HFFc6 (cell line): ENCODE results near the gene MED22. TPM values are rescaled to one million over a fixed set of nuclear protein-coding genes. Genes with fewer than 3 reads are reported as not detected.

Experiments used
- DNase-seq: peaks from one replicate; pipeline ENCODE4 v3.0.0-alpha.2; 2018
- H3K27ac Mint-ChIP-seq: 2 replicates; pipeline ENCODE4 v1.8.0; 2020; ENCODE audit warnings: mild to moderate bottlenecking, mixed read lengths
- H3K27me3 Mint-ChIP-seq: 2 replicates; pipeline ENCODE4 v1.8.0; 2021; ENCODE audit warnings: mild to moderate bottlenecking, moderate library complexity, mixed read lengths; ENCODE audit not compliant: insufficient read depth
- H3K36me3 Mint-ChIP-seq: 2 replicates; pipeline ENCODE4 v1.8.0; 2021; ENCODE audit warnings: low read depth, mixed read lengths
- H3K4me1 Mint-ChIP-seq: 2 replicates; pipeline ENCODE4 v1.8.0; 2020; ENCODE audit warnings: low read depth, mixed read lengths
- H3K4me3 Mint-ChIP-seq: 2 replicates; pipeline ENCODE4 v1.8.0; 2020; ENCODE audit warnings: mild to moderate bottlenecking, moderate library complexity, mixed read lengths
- H3K9me3 Mint-ChIP-seq: 2 replicates; pipeline ENCODE4 v1.8.0; 2020; ENCODE audit warnings: mild to moderate bottlenecking, mixed read lengths
- total RNA-seq, 6 experiments: library from RNA; stranded (reverse); fragmentation: NEBNext Ultra II Directional; extraction: Animal tissue kit (Norgen Biotek cat#: 25700); gene quantifications; 2 replicates in 1 of 6; 3 replicates in 5 of 6; pipeline ENCODE4 v1.2.3, GENCODE V29; 2021
- TF ChIP-seq, protein P1 (sequence below): fragments of 200-600 bp; sonication (generic); IDR thresholded peaks from 2 replicates; pipeline ENCODE4 v1.5.0; 2021; ENCODE audit warnings: antibody characterized with exemption, mild to moderate bottlenecking

The MED22 gene
- total RNA-seq, 6 experiments from 2014 or later, result 17.9 to 22.3 (median 20.8) TPM

DNA sequence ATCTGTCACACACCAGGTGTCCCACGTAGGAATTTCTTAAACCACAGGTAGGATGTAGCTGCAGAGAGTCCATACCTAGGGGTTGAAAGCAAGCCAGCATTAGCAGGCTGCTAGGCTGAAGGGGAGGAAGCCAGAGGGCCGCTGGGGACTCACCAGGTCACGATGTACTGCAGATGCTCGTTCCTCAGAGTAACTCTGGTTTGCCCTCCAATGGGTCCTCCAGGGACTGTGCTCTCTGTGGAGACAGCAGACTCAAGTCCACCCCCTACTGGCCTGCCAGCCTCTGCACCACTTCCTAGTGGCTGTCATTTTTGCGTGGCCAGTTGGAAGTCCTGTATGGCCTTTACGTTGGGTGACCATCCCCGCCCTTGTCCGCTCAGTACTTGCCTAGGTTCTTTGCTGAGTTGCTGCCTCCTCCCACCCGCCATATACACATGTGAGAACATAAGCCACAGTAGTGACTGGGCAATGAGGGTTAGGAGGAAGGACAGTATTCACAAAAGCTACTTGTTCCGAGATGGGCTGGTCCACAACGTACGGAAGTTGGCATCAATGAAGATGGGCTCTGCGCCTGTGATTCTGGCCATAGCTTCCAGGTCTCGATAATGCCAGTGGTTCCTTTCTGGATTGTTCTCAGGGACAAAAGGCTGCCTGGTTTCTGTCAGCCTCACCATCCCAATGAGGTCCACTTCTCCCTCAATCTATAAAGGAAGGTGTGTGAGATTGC, 4.1 kb upstream of the MED22 start:
- peaks cover 40% of the 10 kb centered on the region for H3K36me3 Mint-ChIP-seq

DNA sequence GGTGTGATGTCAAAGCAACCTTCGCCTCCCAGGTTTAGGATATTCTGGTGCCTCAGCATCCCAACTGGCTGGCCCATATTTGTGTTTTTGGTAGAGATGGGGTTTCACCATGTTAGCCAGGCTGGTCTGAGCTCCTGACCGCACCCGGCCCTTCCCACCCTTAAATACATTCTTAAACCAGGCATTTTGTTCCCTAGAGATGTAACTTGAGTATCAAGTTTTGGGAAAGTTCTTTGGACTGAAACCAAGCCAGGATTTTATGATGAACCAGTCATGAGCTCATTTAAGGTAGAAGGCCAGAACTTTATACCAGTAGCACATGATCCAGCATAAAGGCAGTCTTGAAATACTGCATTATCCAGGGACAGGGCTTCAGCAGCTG, 3.6 kb upstream of the MED22 start:
- no peak for DNase-seq
- H3K9me3 Mint-ChIP-seq, result peaks cover 8% of the 10 kb centered on the region; the same call in 1 of the 2 replicates
- H3K27me3 Mint-ChIP-seq, result peaks cover 17% of the 10 kb centered on the region
- TF ChIP-seq, protein P1, sequence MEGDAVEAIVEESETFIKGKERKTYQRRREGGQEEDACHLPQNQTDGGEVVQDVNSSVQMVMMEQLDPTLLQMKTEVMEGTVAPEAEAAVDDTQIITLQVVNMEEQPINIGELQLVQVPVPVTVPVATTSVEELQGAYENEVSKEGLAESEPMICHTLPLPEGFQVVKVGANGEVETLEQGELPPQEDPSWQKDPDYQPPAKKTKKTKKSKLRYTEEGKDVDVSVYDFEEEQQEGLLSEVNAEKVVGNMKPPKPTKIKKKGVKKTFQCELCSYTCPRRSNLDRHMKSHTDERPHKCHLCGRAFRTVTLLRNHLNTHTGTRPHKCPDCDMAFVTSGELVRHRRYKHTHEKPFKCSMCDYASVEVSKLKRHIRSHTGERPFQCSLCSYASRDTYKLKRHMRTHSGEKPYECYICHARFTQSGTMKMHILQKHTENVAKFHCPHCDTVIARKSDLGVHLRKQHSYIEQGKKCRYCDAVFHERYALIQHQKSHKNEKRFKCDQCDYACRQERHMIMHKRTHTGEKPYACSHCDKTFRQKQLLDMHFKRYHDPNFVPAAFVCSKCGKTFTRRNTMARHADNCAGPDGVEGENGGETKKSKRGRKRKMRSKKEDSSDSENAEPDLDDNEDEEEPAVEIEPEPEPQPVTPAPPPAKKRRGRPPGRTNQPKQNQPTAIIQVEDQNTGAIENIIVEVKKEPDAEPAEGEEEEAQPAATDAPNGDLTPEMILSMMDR, result no peak
- no peak overlapping the region for H3K4me3 Mint-ChIP-seq
- H3K27ac Mint-ChIP-seq, result peak overlapping the region; percentile 70
- H3K36me3 Mint-ChIP-seq, result peaks cover 40% of the 10 kb centered on the region
- H3K4me1 Mint-ChIP-seq, result peaks cover 33% of the 10 kb centered on the region

More for the DNA sequence above, 4.1 kb upstream of the MED22 start:
- Mint-ChIP-seq H3K9me3 (peaks cover 8% of the 10 kb centered on the region; the same call in 1 of the 2 replicates), H3K4me1 (peaks cover 29% of the 10 kb centered on the region), H3K4me3 (no peak overlapping the region), H3K27me3 (peaks cover 17% of the 10 kb centered on the region), H3K27ac (peak overlapping the region; percentile 70)
- TF ChIP-seq, protein P1, result peak; percentile 79
- peak; percentile 63 for DNase-seq

DNA sequence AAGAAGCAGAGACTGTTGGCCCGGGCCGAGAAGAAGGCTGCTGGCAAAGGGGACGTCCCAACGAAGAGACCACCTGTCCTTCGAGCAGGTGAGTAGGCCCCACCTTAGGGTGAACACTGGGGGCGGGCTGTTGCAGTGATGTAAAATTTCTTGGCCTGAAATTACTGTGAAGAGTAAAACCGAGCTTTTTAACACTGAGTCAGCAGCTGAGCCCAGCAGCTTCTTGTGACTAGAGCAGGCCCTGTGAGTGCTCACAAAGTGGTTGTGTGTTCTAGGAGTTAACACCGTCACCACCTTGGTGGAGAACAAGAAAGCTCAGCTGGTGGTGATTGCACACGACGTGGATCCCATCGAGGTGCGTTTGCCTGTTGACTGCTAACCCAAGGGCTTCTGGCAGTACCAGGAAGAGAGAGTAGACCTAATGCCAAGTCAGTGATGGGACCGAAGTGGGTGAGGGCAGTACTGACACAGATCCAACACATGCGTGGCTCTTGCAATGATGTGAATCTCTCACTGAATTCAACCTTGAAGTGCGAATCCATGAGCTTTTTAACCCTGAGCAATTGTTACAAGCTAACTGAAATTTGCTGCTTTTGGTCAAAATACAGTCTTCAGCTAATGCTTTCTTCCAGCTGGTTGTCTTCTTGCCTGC, 2.2 kb upstream of the MED22 start:
- Mint-ChIP-seq H3K9me3 (peaks cover 8% of the 10 kb centered on the region; the same call in 1 of the 2 replicates), H3K27ac (peak overlapping the region; percentile 98), H3K36me3 (peaks cover 40% of the 10 kb centered on the region), H3K27me3 (peaks cover 14% of the 10 kb centered on the region), H3K4me3 (peak overlapping the region; percentile 99), H3K4me1 (peaks cover 34% of the 10 kb centered on the region)
- TF ChIP-seq, protein P1, result no peak
- no peak for DNase-seq

DNA sequence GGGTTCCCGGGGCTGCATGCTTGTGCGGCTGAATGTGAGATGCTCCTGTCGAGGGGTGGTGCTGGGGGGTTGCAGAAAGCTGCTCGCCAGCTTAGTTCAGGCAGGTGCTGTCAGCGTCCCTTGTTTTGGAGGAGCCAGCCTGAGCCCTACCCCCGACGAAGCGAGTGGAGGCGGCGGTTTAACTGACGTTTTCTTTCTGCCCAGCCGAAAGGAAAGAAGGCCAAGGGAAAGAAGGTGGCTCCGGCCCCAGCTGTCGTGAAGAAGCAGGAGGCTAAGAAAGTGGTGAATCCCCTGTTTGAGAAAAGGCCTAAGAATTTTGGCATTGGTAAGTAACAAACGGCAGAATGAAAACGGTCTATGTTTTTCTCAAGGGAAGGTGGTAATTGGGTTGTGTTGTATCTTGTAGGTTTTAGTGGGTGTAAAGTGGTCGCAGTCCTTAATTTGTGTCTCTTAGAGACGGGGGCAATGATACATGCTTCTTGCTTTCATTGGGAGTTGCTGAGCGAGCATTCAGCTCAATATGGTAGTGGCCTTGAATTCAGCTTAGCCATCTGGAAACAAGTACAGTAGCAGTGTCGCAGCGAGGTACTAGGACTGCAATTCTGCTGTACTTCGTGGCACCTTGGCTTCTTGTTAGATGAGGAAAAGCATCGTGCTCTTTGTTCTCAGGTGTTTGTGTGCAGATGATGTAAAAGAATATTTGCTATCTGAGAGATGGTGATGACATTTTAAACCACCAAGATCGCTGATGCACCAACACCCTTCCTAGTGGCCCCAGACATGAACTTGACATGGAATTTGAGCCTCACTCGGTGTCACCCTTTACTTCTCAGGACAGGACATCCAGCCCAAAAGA, 1.0 kb upstream of the MED22 start:
- TF ChIP-seq, protein P1, result no peak
- H3K4me3 Mint-ChIP-seq, result peak overlapping the region; percentile 99
- H3K9me3 Mint-ChIP-seq, result peaks cover 8% of the 10 kb centered on the region; the same call in 1 of the 2 replicates
- H3K27ac Mint-ChIP-seq, result peak overlapping the region; percentile 98
- peaks cover 40% of the 10 kb centered on the region for H3K36me3 Mint-ChIP-seq
- peaks cover 28% of the 10 kb centered on the region for H3K4me1 Mint-ChIP-seq
- H3K27me3 Mint-ChIP-seq, result peaks cover 14% of the 10 kb centered on the region
- DNase-seq, result no peak

DNA sequence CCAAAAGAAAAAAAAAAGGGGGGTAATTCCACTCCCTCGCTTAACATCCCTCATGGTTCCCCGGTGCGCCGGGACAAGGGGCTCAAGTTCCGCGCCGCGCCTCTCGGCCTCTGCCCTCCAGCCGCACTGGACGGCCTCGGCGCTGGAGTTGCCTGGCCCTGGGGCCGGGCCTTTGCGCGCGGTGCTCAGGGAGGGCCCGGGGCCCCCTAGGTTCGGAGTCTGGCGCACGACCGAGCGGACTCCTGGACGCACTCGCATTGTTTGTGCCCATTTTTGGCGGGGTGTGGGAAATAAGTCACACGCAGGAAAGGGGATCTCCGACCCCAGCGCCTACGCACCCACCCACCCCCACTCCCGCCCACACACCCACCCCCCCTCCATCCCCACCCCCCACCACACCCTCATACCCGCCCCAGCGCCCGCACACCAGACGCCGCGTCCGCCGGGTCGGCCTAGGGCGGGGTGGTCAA, 381 bp downstream of the MED22 start:
- H3K27me3 Mint-ChIP-seq, result peaks cover 14% of the 10 kb centered on the region
- peaks cover 28% of the 10 kb centered on the region for H3K4me1 Mint-ChIP-seq
- H3K27ac Mint-ChIP-seq, result peak overlapping the region; percentile 98
- DNase-seq, result no peak
- TF ChIP-seq, protein P1, result peak; percentile 44
- peaks cover 8% of the 10 kb centered on the region; the same call in 1 of the 2 replicates for H3K9me3 Mint-ChIP-seq
- H3K4me3 Mint-ChIP-seq, result peak overlapping the region; percentile 99
- peaks cover 34% of the 10 kb centered on the region for H3K36me3 Mint-ChIP-seq
